Breast epithelium (tissue), 4 donors: ENCODE results near the gene PRPF40A. TPM values are rescaled to one million over a fixed set of nuclear protein-coding genes. Genes with fewer than 3 reads are reported as not detected.
"Not testable (repeated sequence)": the region's sequence is repeated elsewhere in the genome, so short reads cannot be mapped to it uniquely, and the experiment has no call there.

Source experiments
- DNase-seq, 2 donors: peaks; one replicate each; pipeline ENCODE4 v3.0.0-alpha.2; 2019; ENCODE audit warnings: low spot score in 2 of 2
- H3K27ac ChIP-seq, 2 donors: fragments of 200-600 bp; sonication (generic) in 1 of 2; one replicate each; pipeline ENCODE4 v1.5.1; 2016 to 2019; ENCODE audit warnings: mild to moderate bottlenecking in 1 of 2
- H3K27me3 ChIP-seq, 2 donors: fragments of 200-600 bp; sonication (generic) in 1 of 2; one replicate each; pipeline versions ENCODE4 v1.5.1 to v1.6.0; 2017 to 2019; ENCODE audit warnings: control low read depth in 1 of 2, mild to moderate bottlenecking in 1 of 2
- H3K36me3 ChIP-seq: fragments of 200-600 bp; one replicate; pipeline ENCODE4 v1.5.1; 2019
- H3K4me1 ChIP-seq, 2 donors: fragments of 200-600 bp; sonication (generic); one replicate each; pipeline ENCODE4 v1.5.1; 2016 to 2019; ENCODE audit warnings: control low read depth in 1 of 2
- H3K4me3 ChIP-seq, 3 donors: fragments of 200-600 bp; sonication (generic); 1 replicate in 2 of 3; 2 replicates in 1 of 3; pipeline ENCODE4 v1.5.1; 2016 to 2019; ENCODE audit warnings: mild to moderate bottlenecking in 3 of 3, moderate library complexity in 2 of 3
- H3K9me3 ChIP-seq, 2 donors: fragments of 200-600 bp; sonication (generic) in 1 of 2; one replicate each; pipeline ENCODE4 v1.5.1; 2016 to 2019; ENCODE audit warnings: control low read depth in 1 of 2
- CTCF ChIP-seq, 3 donors: fragments of 450-650 bp; IDR thresholded peaks; one replicate each; pipeline ENCODE4 v1.5.1; 2016 to 2017; ENCODE audit warnings: antibody characterized with exemption in 3 of 3, mild to moderate bottlenecking in 3 of 3, moderate library complexity in 3 of 3
- POLR2A ChIP-seq: fragments of 450-650 bp; IDR thresholded peaks from one replicate; pipeline ENCODE4 v1.6.1; 2016; ENCODE audit warnings: antibody characterized with exemption, mild to moderate bottlenecking, moderate library complexity
- POLR2AphosphoS5 ChIP-seq, 3 donors: sonication (generic); formaldehyde crosslinking; IDR thresholded peaks; one replicate each; pipeline ENCODE4 v1.6.1; 2017; ENCODE audit warnings: antibody characterized with exemption in 3 of 3
- intact Hi-C: fragments of 100-400 bp; cut with DNase I; formaldehyde crosslinking; loops from one replicate; pipeline ENCODE4 v1.15.1; 2023; ENCODE audit warnings: low total_unique reads
- total RNA-seq, 3 donors: library from RNA; depleted of rRNA; stranded (reverse); fragments of >200 nt; gene quantifications; one replicate each; pipeline ENCODE4 v1.1.0, GENCODE V29; 2016

The PRPF40A gene
- total RNA-seq, 3 donors from 2014 or later: 81.8 to 131 (median 107) TPM

- H3K27ac ChIP-seq: no peak overlapping the region
- H3K4me3 ChIP-seq: no peak overlapping the region
- H3K27me3 ChIP-seq: no peaks in the 10 kb centered on the region
- intact Hi-C loops: no loop called here
- H3K4me1 ChIP-seq: peaks cover 0 to 6% of the 10 kb centered on the region in 2 donors
- DNase-seq: no peak
- TF ChIP-seq POLR2A: no peak
- H3K9me3 ChIP-seq: no peaks in the 10 kb centered on the region
- no peaks in the 10 kb centered on the region for H3K36me3 ChIP-seq
These were observed 6.7 kb upstream of the PRPF40A start for GRCh38 chr2:152723918-152724317.

GRCh38 chr2:152722639-152723038 lies 5.4 kb upstream of the PRPF40A start:
- H3K27ac ChIP-seq, H3K27me3 ChIP-seq, H3K36me3 ChIP-seq, DNase-seq, intact Hi-C loops, H3K4me3 ChIP-seq, H3K9me3 ChIP-seq, H3K4me1 ChIP-seq: not testable (repeated sequence)

GRCh38 chr2:152720794-152721193 lies 3.5 kb upstream of the PRPF40A start:
- intact Hi-C loops: no loop called here
- Histone ChIP-seq H3K27ac (no peak overlapping the region), H3K4me3 (no peak overlapping the region), H3K27me3 (no peaks in the 10 kb centered on the region), H3K4me1 (peaks cover 0 to 14% of the 10 kb centered on the region in 2 donors), H3K36me3 (no peaks in the 10 kb centered on the region), H3K9me3 (no peaks in the 10 kb centered on the region)
- TF ChIP-seq CTCF (IDR thresholded peaks at IDR 0.05) (no peak), POLR2AphosphoS5 (IDR thresholded peaks at IDR 0.05) (no peak), POLR2A (no peak)
- no peak for DNase-seq

- Histone ChIP-seq H3K27ac (peak overlapping the region; percentile 93 to 98), H3K9me3 (no peaks in the 10 kb centered on the region), H3K4me1 (peaks cover 0 to 17% of the 10 kb centered on the region in 2 donors), H3K27me3 (no peaks in the 10 kb centered on the region), H3K36me3 (no peaks in the 10 kb centered on the region), H3K4me3 (peak overlapping the region; percentile 82 to 87 (median 84))
- DNase-seq: peak in 1 of 2 donors; percentile 27
- TF ChIP-seq POLR2A (no peak), POLR2AphosphoS5 (IDR thresholded peaks at IDR 0.05) (no peak), CTCF (IDR thresholded peaks at IDR 0.05) (no peak)
- intact Hi-C loops: no loop called here
These were observed 1.8 kb upstream of the PRPF40A start for GRCh38 chr2:152718909-152719645.

GRCh38 chr2:152718076-152718908 lies 1.0 kb upstream of the PRPF40A start, which contains the start of gene ARL6IP6:
Gene ARL6IP6, plus strand, starts transcription at chr2:152718620. Its CDS starts 5 bp downstream, at chr2:152718625.
- Histone ChIP-seq H3K9me3 (no peaks in the 10 kb centered on the region), H3K36me3 (no peaks in the 10 kb centered on the region), H3K4me1 (peaks cover 0 to 17% of the 10 kb centered on the region in 2 donors), H3K4me3 (peak within 1 kb of the TSS; percentile 82 to 87 (median 84)), H3K27ac (peak within 1 kb of the TSS; percentile 93 to 98), H3K27me3 (no peaks in the 10 kb centered on the region)
- intact Hi-C loops: no loop called here
- DNase-seq: peak; percentile 90
- peak in 1 of 3 donors; percentile 10 for TF ChIP-seq CTCF (IDR thresholded peaks at IDR 0.05)
- peak; percentile 40 to 88 (median 77) for TF ChIP-seq POLR2AphosphoS5 (IDR thresholded peaks at IDR 0.05)
- peak; percentile 67 for TF ChIP-seq POLR2A

- H3K36me3 ChIP-seq: no peaks in the 10 kb centered on the region
- intact Hi-C loops: no loop called here
- peak overlapping the region; percentile 93 to 98 for H3K27ac ChIP-seq
- peaks cover 0 to 17% of the 10 kb centered on the region in 2 donors for H3K4me1 ChIP-seq
- no peaks in the 10 kb centered on the region for H3K27me3 ChIP-seq
- peak overlapping the region; percentile 82 to 87 (median 84) for H3K4me3 ChIP-seq
- TF ChIP-seq POLR2AphosphoS5 (IDR thresholded peaks at IDR 0.05): no peak
- TF ChIP-seq CTCF (IDR thresholded peaks at IDR 0.05): no peak
- TF ChIP-seq POLR2A: no peak
- H3K9me3 ChIP-seq: no peaks in the 10 kb centered on the region
- no peak for DNase-seq
These were observed 445 bp downstream of the PRPF40A start for GRCh38 chr2:152716805-152717227.
